Eye (tissue), 1 donor: ENCODE measurements around the gene OPCML.
A peak's percentile ranks its signal among the peaks of the same experiment; 100 is the strongest.

ENCODE experiments used
- DNase-seq: peaks from one replicate; pipeline ENCODE4 v3.0.0-alpha.2; 2015

Gene OPCML

GRCh38 chr11:133166662-133167061 lies 365.6 kb downstream of the OPCML start:
- DNase-seq, result no peak

DNA sequence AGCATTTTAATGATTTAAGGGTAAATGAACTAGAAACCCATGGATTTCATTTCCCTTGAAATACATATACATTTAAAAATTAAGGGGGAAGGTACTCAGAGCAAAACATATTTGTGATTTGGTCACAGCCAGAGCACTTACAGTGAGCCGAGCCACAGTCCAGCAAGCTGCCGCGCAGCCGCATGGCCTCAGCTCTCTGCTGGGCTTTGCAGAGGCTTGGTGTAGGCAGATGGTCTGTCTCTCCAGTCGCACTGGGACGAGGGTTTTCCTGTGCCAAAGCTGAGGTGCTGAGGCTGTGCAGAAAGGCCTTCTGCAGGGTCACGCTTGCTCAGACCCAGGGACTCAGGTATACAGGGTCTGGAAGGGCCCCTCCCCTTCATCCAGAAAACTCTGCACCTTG lies 367.3 kb downstream of the OPCML start:
- no peak for DNase-seq

DNA sequence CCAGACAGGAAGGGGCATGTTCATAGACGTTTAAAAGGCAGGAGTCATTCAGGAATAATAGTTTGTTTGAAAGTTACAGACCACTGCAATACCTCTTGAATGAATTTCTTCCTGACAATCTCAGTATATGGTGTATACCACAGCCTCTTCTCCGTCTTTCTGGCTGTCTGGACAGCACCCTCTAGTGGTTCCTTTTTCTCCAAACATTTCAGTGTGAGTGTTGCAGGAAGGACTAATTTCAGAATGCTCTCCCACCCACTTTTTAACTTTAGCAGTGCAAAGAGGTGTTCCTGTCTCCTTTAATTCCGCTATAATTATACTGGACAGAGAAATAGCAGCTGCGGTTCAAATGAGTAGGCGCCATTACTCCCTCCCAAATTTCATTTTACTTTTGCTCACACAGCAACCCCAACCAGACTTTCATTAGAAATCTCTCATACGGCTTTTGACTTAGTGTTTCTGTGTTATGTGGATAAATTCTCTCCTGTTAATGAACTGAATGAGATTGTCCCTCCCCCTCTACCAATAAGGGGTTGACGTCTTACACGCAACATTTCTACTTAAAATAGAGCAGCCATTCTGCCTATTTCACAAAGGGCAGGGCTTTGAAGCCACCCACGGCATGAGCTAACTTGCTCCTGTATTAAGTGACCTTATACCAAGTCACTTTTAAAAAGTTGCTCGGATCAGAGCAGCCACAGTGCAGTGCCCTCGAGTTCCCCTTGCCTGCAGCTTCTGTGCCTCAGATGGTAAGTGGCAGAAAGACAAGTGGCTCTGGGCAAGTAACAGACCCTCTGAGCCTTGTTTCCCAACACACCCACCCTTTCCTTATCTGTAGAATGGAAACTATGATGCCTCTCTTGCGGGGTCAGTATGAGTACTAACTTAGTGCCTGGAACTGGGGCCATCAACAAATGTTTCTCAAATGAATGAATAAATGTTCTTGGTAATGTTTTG lies 368.6 kb downstream of the OPCML start:
- DNase-seq, result peak; percentile 85

DNA sequence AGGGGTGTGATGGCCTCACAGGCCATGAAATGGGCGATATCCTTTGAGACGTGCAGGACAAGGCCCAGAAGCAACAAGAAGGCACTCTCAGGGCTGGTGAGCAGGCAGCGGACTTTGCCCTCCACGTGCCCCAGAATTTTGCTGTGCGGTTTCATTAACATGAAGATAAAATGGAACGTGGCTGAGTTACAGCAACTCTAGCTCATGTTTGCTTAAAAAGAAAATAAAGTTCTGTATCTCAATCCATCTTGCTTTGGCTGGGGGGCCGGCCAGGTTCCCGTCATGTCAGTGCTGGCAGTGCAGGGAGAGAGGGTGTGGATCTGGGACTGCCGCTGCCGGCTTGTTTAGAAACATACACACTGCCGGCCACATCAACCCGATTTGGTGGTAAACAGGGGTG lies 370.1 kb downstream of the OPCML start:
- DNase-seq, result no peak

- no peak for DNase-seq
Observed at GRCh38 chr11:133160754-133161153, 371.5 kb downstream of the OPCML start.

DNA sequence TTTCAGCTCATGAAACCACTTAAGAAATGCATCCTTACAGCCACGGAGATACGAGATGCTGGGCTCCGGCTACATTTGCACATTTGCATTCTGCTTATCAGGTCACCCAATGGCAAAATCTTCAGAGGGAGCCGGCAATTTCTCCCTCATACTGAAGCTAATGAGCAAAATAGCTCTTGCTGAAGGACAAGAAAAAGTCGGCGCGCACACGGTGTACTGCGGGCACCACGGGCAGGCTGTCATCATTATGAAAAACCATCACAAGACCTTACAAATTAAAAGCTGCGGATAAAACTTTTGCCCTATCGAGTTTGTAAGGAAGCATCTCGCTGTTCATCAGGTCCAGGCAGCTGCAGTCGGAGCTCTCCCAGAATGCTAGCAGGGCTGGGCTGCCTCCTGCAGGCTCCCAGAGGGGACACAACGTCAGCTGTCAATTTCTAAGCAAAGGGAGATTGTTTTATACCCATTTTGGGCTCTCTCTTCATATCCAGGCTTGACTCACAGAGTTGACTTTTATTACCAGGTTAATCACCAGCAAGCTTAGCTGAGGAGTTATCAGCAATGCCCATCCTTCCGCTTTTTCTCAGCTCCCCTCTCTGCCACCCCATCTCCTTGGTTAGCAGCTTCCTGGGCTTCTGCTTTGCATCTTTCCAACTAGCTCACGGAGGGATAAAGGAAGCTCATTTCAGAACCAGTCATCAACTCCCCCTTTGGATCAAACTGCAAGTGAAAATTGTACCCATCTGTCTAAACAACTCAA lies 375.1 kb downstream of the OPCML start:
- no peak for DNase-seq

DNA sequence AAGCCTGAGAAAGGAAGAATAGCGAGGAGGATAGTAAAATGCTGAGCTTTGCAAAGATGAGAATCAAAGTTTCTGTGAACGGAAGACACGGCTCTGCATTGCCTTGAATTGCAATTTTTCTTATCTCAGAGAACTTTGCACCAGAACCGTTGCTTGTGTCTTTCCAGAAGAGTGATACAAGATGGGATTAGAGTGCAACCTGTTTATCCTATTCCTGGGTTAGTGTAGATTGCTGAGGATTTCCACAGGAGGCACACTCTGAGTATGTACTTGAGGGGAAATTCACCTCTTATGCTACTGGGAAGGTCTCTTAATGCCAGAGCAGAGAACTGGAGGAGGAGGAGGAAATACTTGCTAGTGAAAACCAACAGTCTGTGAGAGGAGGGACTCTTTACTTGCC lies 377.5 kb downstream of the OPCML start:
- no peak for DNase-seq

- no peak for DNase-seq
Observed at GRCh38 chr11:133154076-133154475, 378.2 kb downstream of the OPCML start.

DNA sequence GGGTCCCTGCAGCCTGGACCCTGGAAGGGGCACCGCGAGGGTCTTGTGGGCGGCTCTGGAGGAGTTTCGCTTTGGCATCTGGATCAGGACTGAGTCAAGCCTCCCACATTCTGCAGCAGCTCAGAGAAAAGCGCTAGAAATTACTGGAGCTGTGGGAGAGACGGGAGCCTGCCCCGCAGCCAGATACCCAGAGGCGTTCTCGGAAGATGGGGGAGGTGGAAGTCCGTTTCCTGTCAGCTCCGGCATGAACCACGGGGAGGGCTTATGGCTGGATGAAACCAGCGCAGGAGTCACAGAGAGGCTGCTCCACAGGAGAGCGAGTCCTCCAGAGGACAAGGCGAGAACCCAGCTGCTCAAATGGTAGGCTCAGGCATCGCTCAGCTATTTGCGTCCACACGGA lies 379.3 kb downstream of the OPCML start:
- no peak for DNase-seq

GRCh38 chr11:133149698-133150097 lies 382.6 kb downstream of the OPCML start:
- DNase-seq, result no peak

GRCh38 chr11:133147625-133148024 lies 384.7 kb downstream of the OPCML start:
- DNase-seq, result no peak

GRCh38 chr11:133146697-133147306 lies 385.5 kb downstream of the OPCML start:
- no peak for DNase-seq

- DNase-seq, result no peak
Observed at GRCh38 chr11:133137939-133138338, 394.4 kb downstream of the OPCML start.

GRCh38 chr11:133137270-133137669 lies 395.0 kb downstream of the OPCML start:
- no peak for DNase-seq

GRCh38 chr11:133136376-133136775 lies 395.9 kb downstream of the OPCML start:
- no peak for DNase-seq

- peak; percentile 89 for DNase-seq
Observed at GRCh38 chr11:133134314-133135173, 397.8 kb downstream of the OPCML start.

GRCh38 chr11:133133606-133134005 lies 398.7 kb downstream of the OPCML start:
- DNase-seq, result no peak

- DNase-seq, result no peak
Observed at GRCh38 chr11:133133050-133133449, 399.3 kb downstream of the OPCML start.

DNA sequence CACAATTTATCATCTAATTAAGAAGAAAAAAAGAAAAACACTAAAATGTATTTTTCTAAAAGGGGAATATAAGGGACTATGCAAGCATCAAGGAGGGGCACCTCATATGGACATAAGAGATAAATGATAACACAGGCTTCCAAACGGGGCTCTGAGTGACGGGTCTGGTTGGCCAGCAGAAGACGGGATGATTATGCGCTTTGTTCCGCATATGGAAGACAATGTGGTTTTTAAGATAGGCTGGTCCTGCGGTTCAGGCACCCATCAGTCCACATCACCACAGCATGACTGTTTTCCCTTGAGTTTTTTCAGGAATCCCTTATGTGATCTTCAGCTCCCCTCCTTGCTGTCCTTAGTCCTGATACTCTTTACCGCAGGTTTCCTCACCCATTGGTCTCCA lies 404.6 kb downstream of the OPCML start:
- no peak for DNase-seq

DNA sequence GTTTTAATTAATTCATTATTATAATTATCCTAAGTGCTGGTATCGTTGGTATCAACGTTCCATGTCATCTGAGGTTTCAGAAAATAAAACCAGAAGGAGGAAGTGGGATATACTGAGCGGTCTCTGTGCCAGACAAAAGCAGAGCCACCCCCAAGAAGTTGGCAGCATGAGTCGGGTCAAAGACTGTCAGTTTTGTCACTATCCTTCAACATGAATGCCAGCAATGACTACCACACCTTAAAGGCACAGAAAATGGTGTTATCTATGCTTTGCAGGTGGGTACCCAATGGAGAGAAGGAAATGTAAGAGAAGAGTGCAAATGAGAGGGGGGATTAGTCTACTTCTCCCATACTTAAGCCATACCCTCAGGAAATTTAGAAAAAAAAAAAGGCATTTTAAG lies 408.5 kb downstream of the OPCML start:
- no peak for DNase-seq

- DNase-seq, result peak; percentile 13
Observed at GRCh38 chr11:133123366-133123765, 408.9 kb downstream of the OPCML start.

DNA sequence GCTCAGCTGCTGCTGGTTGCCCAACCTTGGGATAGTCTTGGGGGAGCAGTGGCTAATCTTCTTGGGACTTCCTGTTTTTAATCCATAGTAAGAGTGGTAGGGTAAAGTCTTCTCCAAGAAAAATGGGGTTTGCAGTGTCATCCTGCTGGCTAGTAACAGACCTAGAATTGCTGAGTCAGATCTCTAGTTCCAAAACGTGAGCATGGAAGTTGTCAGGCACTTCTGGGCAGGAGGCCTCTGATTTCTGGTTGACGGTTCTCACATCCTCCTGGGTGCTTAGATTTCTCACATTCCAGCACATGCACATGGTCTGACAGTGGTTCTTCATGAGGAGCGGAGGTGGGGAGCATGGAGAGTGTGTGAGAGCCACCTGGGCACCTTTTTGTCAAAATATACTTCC lies 410.0 kb downstream of the OPCML start:
- no peak for DNase-seq
